ENCODE data around the gene TMEM52B.

The TMEM52B gene

DNA sequence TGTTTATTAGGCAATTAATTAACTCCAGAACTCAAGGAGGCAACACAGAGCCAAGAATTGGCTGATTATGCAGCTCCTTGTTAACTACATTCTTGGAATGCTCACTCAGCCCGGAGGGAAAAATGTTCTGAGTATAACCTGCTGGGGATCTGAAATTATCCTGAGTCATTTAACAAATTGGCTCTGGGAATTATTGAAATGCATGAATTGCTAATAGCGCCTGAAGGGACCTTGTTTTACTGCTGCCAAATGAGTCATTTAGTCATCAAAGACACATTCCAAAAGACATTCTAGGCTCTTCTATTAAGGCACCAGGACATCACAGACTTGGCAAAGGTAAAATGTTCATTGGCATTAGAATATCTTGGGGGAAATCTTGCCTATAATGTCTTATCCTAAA lies 13.0 kb downstream of the TMEM52B start:
- Histone ChIP-seq H3K36me3 (replicated peaks; ENCODE audit: insufficient read depth, low read length) (no peaks in the 10 kb centered on the region), H3K9ac (ENCODE audit: low read length) (no peak overlapping the region), H4K20me1 (ENCODE audit: insufficient read depth, low read length) (no peaks in the 10 kb centered on the region), H3K9me2 (replicated peaks; ENCODE audit: insufficient read depth, low read length) (no peaks in the 10 kb centered on the region), H3K4me3 (ENCODE audit: low read length) (no peak overlapping the region), H2AFZ (ENCODE audit: low read length) (no peak overlapping the region), H3K27me3 (replicated peaks; ENCODE audit: insufficient read depth, low read length) (no peaks in the 10 kb centered on the region), H3K4me1 (ENCODE audit: low read length) (peaks cover 6% of the 10 kb centered on the region; the same call in 1 of the 2 replicates), H3K4me2 (ENCODE audit: low read depth, low read length) (no peak overlapping the region), H3F3A (ENCODE audit: insufficient read depth, low read length) (no peaks in the 10 kb centered on the region), H3K79me2 (ENCODE audit: low read length) (no peaks in the 10 kb centered on the region), H3K27ac (ENCODE audit: low read length) (no peak overlapping the region), H3K9me3 (replicated peaks; ENCODE audit: insufficient read depth, low read length) (no peaks in the 10 kb centered on the region)
- TF ChIP-seq EZH2 (optimal IDR thresholded peaks at IDR 0.05; ENCODE audit: low read depth, low read length): no peak
- no peak for TF ChIP-seq EZH2phosphoT487 (IDR thresholded peaks at IDR 0.05; ENCODE audit: low read length)
- TF ChIP-seq, protein P1, sequence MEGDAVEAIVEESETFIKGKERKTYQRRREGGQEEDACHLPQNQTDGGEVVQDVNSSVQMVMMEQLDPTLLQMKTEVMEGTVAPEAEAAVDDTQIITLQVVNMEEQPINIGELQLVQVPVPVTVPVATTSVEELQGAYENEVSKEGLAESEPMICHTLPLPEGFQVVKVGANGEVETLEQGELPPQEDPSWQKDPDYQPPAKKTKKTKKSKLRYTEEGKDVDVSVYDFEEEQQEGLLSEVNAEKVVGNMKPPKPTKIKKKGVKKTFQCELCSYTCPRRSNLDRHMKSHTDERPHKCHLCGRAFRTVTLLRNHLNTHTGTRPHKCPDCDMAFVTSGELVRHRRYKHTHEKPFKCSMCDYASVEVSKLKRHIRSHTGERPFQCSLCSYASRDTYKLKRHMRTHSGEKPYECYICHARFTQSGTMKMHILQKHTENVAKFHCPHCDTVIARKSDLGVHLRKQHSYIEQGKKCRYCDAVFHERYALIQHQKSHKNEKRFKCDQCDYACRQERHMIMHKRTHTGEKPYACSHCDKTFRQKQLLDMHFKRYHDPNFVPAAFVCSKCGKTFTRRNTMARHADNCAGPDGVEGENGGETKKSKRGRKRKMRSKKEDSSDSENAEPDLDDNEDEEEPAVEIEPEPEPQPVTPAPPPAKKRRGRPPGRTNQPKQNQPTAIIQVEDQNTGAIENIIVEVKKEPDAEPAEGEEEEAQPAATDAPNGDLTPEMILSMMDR (IDR thresholded peaks at IDR 0.05; ENCODE audit: low read length): no peak
- no peak for DNase-seq

DNA sequence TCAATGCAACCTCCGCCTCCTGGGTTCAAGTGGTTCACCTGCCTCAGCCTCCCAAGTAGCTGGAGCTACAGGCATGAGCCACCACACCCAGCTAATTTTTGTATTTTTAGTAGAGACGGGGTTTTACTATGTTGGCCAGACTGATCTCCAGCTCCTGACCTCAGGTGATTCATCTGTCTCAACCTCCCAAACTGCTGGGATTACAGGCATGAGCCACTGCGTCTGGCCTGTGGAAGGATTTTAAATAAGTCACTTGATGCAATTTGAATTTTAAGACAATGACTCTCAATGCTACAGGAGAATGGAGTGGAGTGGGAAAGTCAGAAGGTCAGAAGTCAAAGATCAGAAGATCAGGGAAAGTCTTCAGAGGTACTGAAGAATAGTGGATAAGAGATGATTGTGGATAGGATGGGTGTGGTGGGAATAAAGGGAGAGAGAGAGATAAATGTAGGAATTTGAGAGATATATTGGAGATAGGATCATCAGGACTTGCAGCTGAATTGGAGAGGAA lies 15.4 kb downstream of the TMEM52B start:
- Histone ChIP-seq H3K79me2 (ENCODE audit: low read length) (no peaks in the 10 kb centered on the region), H3K27me3 (replicated peaks; ENCODE audit: insufficient read depth, low read length) (no peaks in the 10 kb centered on the region), H3K4me3 (ENCODE audit: low read length) (no peak overlapping the region), H2AFZ (ENCODE audit: low read length) (no peak overlapping the region), H3K27ac (ENCODE audit: low read length) (no peak overlapping the region), H3F3A (ENCODE audit: insufficient read depth, low read length) (no peaks in the 10 kb centered on the region), H3K36me3 (replicated peaks; ENCODE audit: insufficient read depth, low read length) (no peaks in the 10 kb centered on the region), H3K9ac (ENCODE audit: low read length) (no peak overlapping the region), H3K4me1 (ENCODE audit: low read length) (peaks cover 6% of the 10 kb centered on the region; the same call in 1 of the 2 replicates), H3K4me2 (ENCODE audit: low read depth, low read length) (no peak overlapping the region), H3K9me3 (replicated peaks; ENCODE audit: insufficient read depth, low read length) (no peaks in the 10 kb centered on the region), H4K20me1 (ENCODE audit: insufficient read depth, low read length) (no peaks in the 10 kb centered on the region), H3K9me2 (replicated peaks; ENCODE audit: insufficient read depth, low read length) (no peaks in the 10 kb centered on the region)
- DNase-seq: no peak
- TF ChIP-seq, protein P1 (IDR thresholded peaks at IDR 0.05; ENCODE audit: low read length): no peak
- TF ChIP-seq EZH2 (optimal IDR thresholded peaks at IDR 0.05; ENCODE audit: low read depth, low read length) (no peak), EZH2phosphoT487 (IDR thresholded peaks at IDR 0.05; ENCODE audit: low read length) (no peak)

DNA sequence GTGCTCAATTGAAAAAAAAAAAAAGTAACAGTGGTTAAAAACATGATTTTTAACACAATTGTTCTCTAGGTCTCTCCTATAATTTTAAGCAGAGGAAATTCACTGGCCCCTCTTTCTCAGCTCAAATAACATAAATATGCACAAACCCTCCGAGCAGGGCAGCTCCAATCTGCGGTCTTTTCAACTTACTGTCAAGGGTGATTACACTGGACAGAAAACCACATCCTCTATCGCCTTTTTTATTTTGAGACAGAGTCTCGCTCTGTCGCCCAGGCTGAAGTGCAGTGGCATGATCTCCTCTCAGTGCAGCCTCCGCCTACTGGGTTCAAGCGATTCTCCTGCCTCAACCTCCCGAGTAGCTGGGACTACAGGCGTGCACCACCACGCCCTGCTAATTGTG lies 17.4 kb downstream of the TMEM52B start:
- Histone ChIP-seq H4K20me1 (ENCODE audit: insufficient read depth, low read length) (no peaks in the 10 kb centered on the region), H3K4me3 (ENCODE audit: low read length) (no peak overlapping the region), H3K9me2 (replicated peaks; ENCODE audit: insufficient read depth, low read length) (no peaks in the 10 kb centered on the region), H3K9ac (ENCODE audit: low read length) (no peak overlapping the region), H2AFZ (ENCODE audit: low read length) (no peak overlapping the region), H3F3A (ENCODE audit: insufficient read depth, low read length) (no peaks in the 10 kb centered on the region), H3K36me3 (replicated peaks; ENCODE audit: insufficient read depth, low read length) (no peaks in the 10 kb centered on the region), H3K9me3 (replicated peaks; ENCODE audit: insufficient read depth, low read length) (no peaks in the 10 kb centered on the region), H3K27me3 (replicated peaks; ENCODE audit: insufficient read depth, low read length) (no peaks in the 10 kb centered on the region), H3K4me2 (ENCODE audit: low read depth, low read length) (no peak overlapping the region), H3K27ac (ENCODE audit: low read length) (no peak overlapping the region), H3K4me1 (ENCODE audit: low read length) (no peaks in the 10 kb centered on the region), H3K79me2 (ENCODE audit: low read length) (no peaks in the 10 kb centered on the region)
- TF ChIP-seq EZH2phosphoT487 (IDR thresholded peaks at IDR 0.05; ENCODE audit: low read length): no peak
- no peak for TF ChIP-seq EZH2 (optimal IDR thresholded peaks at IDR 0.05; ENCODE audit: low read depth, low read length)
- TF ChIP-seq, protein P1 (IDR thresholded peaks at IDR 0.05; ENCODE audit: low read length): no peak
- DNase-seq: no peak

Measured in MM.1S (cell line).